ENCODE data around the gene CASP4.
"Not testable (repeated sequence)": the region's sequence is repeated elsewhere in the genome, so short reads cannot be mapped to it uniquely, and the experiment has no call there.

CASP4 gene

GRCh38 chr11:104957280-104957679, 11.1 kb downstream of the CASP4 start:
- no peak for DNase-seq (ENCODE audit: low read depth in 4 of 4, low spot score in 1 of 4)

- DNase-seq (ENCODE audit: low read depth in 4 of 4, low spot score in 1 of 4): no peak
Observed at GRCh38 chr11:104956528-104956927, 11.8 kb downstream of the CASP4 start.

- DNase-seq (ENCODE audit: low read depth in 4 of 4, low spot score in 1 of 4): no peak
Observed at GRCh38 chr11:104946907-104947306, 21.5 kb downstream of the CASP4 start.

- no peak for DNase-seq (ENCODE audit: low read depth in 4 of 4, low spot score in 1 of 4)
Observed at GRCh38 chr11:104944076-104944475, 24.3 kb downstream of the CASP4 start.

- DNase-seq (ENCODE audit: low read depth in 4 of 4, low spot score in 1 of 4): no peak
Observed at GRCh38 chr11:104943561-104943960, 24.8 kb downstream of the CASP4 start.

- no peak for DNase-seq (ENCODE audit: low read depth in 4 of 4, low spot score in 1 of 4)
Observed at GRCh38 chr11:104934594-104934993, 33.8 kb downstream of the CASP4 start.

GRCh38 chr11:104934073-104934472, 34.3 kb downstream of the CASP4 start:
- DNase-seq (ENCODE audit: low read depth in 4 of 4, low spot score in 1 of 4): not testable (repeated sequence)

- no peak for DNase-seq (ENCODE audit: low read depth in 4 of 4, low spot score in 1 of 4)
Observed at GRCh38 chr11:104928811-104929210, 39.6 kb downstream of the CASP4 start.

- DNase-seq (ENCODE audit: low read depth in 4 of 4, low spot score in 1 of 4): no peak
Observed at GRCh38 chr11:104926771-104927611, 41.4 kb downstream of the CASP4 start.

GRCh38 chr11:104925850-104926249, 42.5 kb downstream of the CASP4 start:
- no peak for DNase-seq (ENCODE audit: low read depth in 4 of 4, low spot score in 1 of 4)

- no peak for DNase-seq (ENCODE audit: low read depth in 4 of 4, low spot score in 1 of 4)
Observed at GRCh38 chr11:104918113-104918824, 50.1 kb downstream of the CASP4 start.

GRCh38 chr11:104917271-104918112, 50.9 kb downstream of the CASP4 start:
- no peak for DNase-seq (ENCODE audit: low read depth in 4 of 4, low spot score in 1 of 4)

- no peak for DNase-seq (ENCODE audit: low read depth in 4 of 4, low spot score in 1 of 4)
Observed at GRCh38 chr11:104916442-104916841, 51.9 kb downstream of the CASP4 start.

GRCh38 chr11:104912102-104912501, 56.3 kb downstream of the CASP4 start:
- DNase-seq (ENCODE audit: low read depth in 4 of 4, low spot score in 1 of 4): no peak

GRCh38 chr11:104908186-104908531, 60.2 kb downstream of the CASP4 start:
- DNase-seq (ENCODE audit: low read depth in 4 of 4, low spot score in 1 of 4): no peak

GRCh38 chr11:104907521-104908185, 60.7 kb downstream of the CASP4 start:
- no peak for DNase-seq (ENCODE audit: low read depth in 4 of 4, low spot score in 1 of 4)

- no peak for DNase-seq (ENCODE audit: low read depth in 4 of 4, low spot score in 1 of 4)
Observed at GRCh38 chr11:104905271-104905670, 63.1 kb downstream of the CASP4 start.

- no peak for DNase-seq (ENCODE audit: low read depth in 4 of 4, low spot score in 1 of 4)
Observed at GRCh38 chr11:104899226-104899625, 69.1 kb downstream of the CASP4 start.

GRCh38 chr11:104898685-104899013, 69.7 kb downstream of the CASP4 start:
- DNase-seq (ENCODE audit: low read depth in 4 of 4, low spot score in 1 of 4): no peak

GRCh38 chr11:104897891-104898684, 70.3 kb downstream of the CASP4 start, which contains the start of gene CASP12:
Gene CASP12, minus strand, starts transcription at chr11:104898460.
- no peak for DNase-seq (ENCODE audit: low read depth in 4 of 4, low spot score in 1 of 4)
